Measurements from ENCODE around the gene ACBD7. TPM values are rescaled to one million over a fixed set of nuclear protein-coding genes. Genes with fewer than 3 reads are reported as not detected.

The ACBD7 gene
- total and polyA plus RNA-seq, 8 donors, result 0.21 to 9.2 (median 5.7) TPM

DNA sequence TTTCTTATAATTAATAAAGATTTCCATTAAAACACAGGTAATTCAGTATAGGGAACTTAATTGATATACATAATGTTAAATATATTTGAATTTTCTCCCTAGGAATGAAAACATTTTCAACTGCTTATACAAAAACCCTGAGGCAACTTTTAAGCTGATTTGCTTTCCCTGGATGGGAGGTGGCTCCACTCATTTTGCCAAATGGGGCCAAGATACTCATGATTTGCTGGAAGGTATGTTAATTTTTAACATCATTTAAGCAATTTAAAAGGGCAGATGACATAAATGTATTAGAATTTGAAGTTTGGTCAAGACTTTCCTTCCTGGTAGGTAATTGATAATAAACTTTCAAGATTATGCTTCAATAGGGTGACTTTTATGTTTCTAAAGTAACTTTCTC, 39.0 kb downstream of the ACBD7 start:
- H3K27ac ChIP-seq, result no peak overlapping the region
- peaks cover 0 to 7% of the 10 kb centered on the region in 2 donors for H3K4me1 ChIP-seq
- H3K9me3 ChIP-seq, result no peaks in the 10 kb centered on the region
- TF ChIP-seq, protein P1, sequence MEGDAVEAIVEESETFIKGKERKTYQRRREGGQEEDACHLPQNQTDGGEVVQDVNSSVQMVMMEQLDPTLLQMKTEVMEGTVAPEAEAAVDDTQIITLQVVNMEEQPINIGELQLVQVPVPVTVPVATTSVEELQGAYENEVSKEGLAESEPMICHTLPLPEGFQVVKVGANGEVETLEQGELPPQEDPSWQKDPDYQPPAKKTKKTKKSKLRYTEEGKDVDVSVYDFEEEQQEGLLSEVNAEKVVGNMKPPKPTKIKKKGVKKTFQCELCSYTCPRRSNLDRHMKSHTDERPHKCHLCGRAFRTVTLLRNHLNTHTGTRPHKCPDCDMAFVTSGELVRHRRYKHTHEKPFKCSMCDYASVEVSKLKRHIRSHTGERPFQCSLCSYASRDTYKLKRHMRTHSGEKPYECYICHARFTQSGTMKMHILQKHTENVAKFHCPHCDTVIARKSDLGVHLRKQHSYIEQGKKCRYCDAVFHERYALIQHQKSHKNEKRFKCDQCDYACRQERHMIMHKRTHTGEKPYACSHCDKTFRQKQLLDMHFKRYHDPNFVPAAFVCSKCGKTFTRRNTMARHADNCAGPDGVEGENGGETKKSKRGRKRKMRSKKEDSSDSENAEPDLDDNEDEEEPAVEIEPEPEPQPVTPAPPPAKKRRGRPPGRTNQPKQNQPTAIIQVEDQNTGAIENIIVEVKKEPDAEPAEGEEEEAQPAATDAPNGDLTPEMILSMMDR (IDR thresholded peaks at IDR 0.05), result no peak
- no peaks in the 10 kb centered on the region for H3K36me3 ChIP-seq
- H3K4me3 ChIP-seq, result no peak overlapping the region
- ATAC-seq (no peak), DNase-seq (no peak)
- no peaks in the 10 kb centered on the region for H3K27me3 ChIP-seq
- intact Hi-C loops (cut with DNase I), result no loop called here

DNA sequence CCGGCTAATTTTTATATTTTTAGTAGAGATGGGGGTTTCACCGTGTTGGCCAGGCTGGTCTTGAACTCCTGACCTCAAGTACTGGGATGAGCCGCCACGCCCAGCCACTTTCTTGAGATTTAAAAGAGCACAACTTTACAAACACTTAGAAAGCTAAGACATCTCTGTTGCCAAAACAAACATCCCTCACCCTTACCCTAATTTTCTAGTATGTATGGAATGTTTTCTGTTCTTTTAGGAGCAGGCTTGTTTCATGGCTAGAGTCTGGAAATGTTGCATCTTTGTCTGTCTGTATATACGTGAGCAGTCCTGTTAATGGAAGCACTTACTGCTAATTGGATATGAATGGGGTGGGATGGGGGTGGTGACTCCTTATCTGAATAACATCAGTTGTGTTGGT, 42.0 kb downstream of the ACBD7 start:
- ATAC-seq, result peak; percentile 26
- Histone ChIP-seq H3K4me3 (no peak overlapping the region), H3K27ac (no peak overlapping the region), H3K27me3 (no peaks in the 10 kb centered on the region), H3K36me3 (no peaks in the 10 kb centered on the region), H3K4me1 (peaks cover 0 to 7% of the 10 kb centered on the region in 2 donors), H3K9me3 (no peaks in the 10 kb centered on the region)
- TF ChIP-seq, protein P1 (IDR thresholded peaks at IDR 0.05), result no peak
- no peak for DNase-seq
- intact Hi-C loops (cut with DNase I), result no loop called here

DNA sequence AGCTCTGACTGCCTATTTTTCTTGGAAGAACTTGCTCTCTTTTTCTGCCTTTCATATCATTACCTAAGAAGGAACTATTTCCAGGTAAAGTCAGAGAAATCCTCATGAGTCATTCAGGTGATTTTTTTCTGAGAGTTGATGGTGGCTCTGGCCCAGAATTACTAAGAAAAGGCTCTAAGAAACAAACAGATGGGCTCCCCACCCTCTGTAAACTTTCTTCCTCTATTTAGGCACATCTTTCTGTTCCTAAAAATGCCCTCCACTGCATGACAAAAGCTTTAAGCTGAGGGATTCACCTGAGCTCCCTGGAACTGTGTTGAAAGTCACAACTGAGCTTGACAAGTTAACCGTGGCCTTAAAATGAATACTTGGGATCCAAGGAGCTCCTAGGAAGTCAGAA, 43.2 kb downstream of the ACBD7 start:
- Histone ChIP-seq H3K4me1 (peaks cover 0 to 10% of the 10 kb centered on the region in 2 donors), H3K36me3 (no peaks in the 10 kb centered on the region), H3K27me3 (no peaks in the 10 kb centered on the region), H3K4me3 (no peak overlapping the region), H3K9me3 (no peaks in the 10 kb centered on the region), H3K27ac (no peak overlapping the region)
- ATAC-seq (no peak), DNase-seq (no peak)
- TF ChIP-seq, protein P1 (IDR thresholded peaks at IDR 0.05), result no peak
- intact Hi-C loops (cut with DNase I), result no loop called here

DNA sequence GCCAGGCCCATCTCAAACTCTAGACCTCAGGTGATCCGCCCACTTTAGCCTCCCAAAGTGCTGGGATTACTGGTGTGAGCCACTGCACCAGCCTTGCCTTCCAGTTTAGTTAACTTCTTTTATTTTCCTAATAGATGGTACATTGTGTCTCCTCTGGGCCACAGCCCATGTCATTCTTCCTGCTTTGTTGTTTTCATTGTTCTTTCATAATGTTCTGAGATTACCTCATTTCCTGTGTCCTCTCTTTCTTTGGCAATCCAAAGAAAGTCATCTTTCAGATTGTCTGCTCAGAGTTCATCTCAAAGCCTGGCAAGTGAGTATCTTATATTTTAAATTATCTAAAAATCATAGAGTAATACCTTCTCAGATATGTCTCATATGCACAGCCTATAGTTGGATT, 44.9 kb downstream of the ACBD7 start, which contains the start of gene OLAH:
Gene OLAH (plus strand): TSS at position 270 of the 400 bp plus-strand sequence. CDS start 3,346 bp downstream, outside the sequence.
- H3K9me3 ChIP-seq, result no peaks in the 10 kb centered on the region
- DNase-seq, result no peak
- H3K27me3 ChIP-seq, result no peaks in the 10 kb centered on the region
- no peak for ATAC-seq
- H3K36me3 ChIP-seq, result no peaks in the 10 kb centered on the region
- H3K27ac ChIP-seq, result peak within 1 kb of the TSS in 1 of 2 donors; percentile 35
- intact Hi-C loops (cut with DNase I), result no loop called here
- H3K4me1 ChIP-seq, result peaks cover 0 to 10% of the 10 kb centered on the region in 2 donors
- TF ChIP-seq, protein P1 (IDR thresholded peaks at IDR 0.05), result no peak
- peak within 1 kb of the TSS in 1 of 2 donors; percentile 0 for H3K4me3 ChIP-seq

DNA sequence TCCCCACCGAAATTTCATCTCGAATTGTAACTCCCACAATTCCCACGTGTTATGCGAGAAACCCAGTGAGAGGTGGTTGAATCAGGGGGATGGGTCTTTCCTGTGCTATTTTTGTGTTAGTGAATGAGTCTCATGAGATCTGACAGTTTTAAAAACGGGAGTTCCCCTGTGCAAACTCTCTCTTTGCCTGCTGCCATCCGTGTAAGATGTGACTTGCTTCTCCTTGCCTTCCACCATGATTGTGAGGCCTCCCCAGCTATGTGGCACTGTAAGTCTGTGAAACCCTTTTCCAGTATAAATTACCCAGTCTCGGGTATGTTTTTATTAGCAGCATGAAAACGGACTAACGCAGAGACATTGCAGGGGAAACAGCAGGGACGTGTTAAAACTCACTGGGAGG, 50.2 kb downstream of the ACBD7 start:
- ATAC-seq (no peak), DNase-seq (no peak)
- TF ChIP-seq, protein P1 (IDR thresholded peaks at IDR 0.05), result no peak
- H3K4me1 ChIP-seq, result peaks cover 0 to 12% of the 10 kb centered on the region in 2 donors
- H3K9me3 ChIP-seq, result no peaks in the 10 kb centered on the region
- intact Hi-C loops (cut with DNase I), result no loop called here
- H3K36me3 ChIP-seq, result no peaks in the 10 kb centered on the region
- H3K27me3 ChIP-seq, result no peaks in the 10 kb centered on the region
- no peak overlapping the region for H3K4me3 ChIP-seq
- H3K27ac ChIP-seq, result no peak overlapping the region
